Stromal cell of bone marrow (primary cell): ENCODE measurements around the gene PLA2G3.
"Not testable (repeated sequence)": the region's sequence is repeated elsewhere in the genome, so short reads cannot be mapped to it uniquely, and the experiment has no call there.

Experiments used
- DNase-seq: peaks from one replicate; pipeline ENCODE4 v3.0.0-alpha.2; 2012; ENCODE audit warnings: low read depth

The PLA2G3 gene

GRCh38 chr22:31099841-31100761 lies 40.2 kb downstream of the PLA2G3 start:
- no peak for DNase-seq

DNA sequence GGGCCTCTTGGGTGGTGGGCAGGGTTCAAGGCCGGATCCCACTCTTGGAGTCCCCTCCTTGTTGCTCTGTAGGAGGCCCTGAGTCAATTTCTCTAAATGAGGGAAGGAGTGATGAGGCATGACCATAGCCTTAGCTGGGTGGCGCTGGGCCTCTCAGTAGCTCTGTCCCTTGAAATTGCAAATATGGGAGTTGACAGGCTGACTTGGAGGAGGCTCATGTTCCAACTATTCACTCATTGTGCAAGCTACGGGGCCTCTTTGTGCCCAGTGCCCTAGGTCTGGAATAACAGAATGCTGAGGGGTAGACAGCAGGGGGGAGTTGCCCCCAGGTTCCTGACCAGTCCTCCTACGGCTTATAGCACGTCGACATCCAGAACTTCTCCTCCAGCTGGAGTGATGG lies 40.9 kb downstream of the PLA2G3 start:
- DNase-seq, result no peak

- no peak for DNase-seq
Measured at GRCh38 chr22:31098632-31099110, 41.6 kb downstream of the PLA2G3 start.

DNA sequence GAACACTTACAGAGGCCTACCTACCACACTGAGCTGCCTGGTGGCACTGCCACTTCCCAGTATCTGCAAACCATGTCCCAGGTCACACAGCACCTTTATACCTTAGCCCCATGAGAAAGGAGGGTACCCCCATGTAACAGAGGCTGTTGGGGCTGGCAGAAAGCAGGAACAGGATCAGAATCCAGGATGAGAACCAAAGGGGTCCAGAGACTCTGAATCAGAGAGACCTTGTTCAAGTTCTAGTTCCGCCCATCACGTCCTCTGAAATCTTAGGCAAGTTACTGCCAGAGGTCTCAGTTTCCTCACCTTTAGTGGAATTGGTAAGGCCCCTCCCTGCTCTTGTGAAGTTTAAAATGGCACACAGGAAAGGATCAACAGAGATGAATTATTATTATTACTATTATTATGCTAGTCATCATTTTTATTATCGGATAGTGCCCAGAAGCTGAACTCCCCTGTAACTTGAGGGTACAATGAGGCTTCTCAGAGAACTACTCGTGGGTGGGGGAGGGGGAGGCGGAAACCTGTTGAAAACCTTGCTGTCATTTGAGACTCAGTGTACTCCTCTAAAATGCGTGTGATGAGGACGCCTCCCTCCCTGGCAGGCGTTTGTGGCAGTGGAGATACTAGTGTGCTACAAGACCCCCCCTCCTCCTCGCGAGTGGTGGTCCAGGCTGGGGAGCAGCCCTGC lies 42.2 kb downstream of the PLA2G3 start:
- no peak for DNase-seq

- not testable (repeated sequence) for DNase-seq
Measured at GRCh38 chr22:31097539-31097938, 42.8 kb downstream of the PLA2G3 start.

GRCh38 chr22:31096657-31097279 lies 43.5 kb downstream of the PLA2G3 start:
- DNase-seq, result no peak

DNA sequence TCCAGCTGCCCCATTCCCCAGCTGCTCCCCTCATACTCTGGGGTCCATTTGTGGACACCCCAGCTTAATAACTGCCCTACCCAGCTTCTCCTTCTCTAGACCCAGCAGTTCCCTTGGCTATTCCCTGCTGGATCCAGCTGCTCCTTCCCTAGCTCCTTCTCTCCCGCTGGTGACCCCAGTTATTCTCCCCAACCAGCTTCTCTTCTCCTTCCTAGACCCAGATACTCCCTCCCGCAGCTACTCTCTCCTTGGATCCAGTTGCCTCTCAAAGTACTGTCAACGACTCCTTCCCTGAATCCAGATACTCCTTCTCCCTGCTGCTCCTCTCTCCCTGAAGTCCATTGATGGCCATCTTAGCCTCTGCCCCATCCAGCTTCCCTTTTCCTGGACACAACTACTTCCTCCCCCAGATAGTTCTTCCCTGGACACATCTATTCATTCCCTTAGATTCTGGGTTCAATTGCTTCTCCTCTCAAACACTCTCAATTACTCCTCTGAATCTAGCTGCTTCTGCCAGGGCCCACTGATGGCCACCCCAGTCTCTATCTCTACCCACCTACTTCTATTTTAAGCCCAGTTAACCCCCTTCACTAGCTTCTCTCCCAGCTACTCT lies 44.6 kb downstream of the PLA2G3 start:
- DNase-seq, result no peak

DNA sequence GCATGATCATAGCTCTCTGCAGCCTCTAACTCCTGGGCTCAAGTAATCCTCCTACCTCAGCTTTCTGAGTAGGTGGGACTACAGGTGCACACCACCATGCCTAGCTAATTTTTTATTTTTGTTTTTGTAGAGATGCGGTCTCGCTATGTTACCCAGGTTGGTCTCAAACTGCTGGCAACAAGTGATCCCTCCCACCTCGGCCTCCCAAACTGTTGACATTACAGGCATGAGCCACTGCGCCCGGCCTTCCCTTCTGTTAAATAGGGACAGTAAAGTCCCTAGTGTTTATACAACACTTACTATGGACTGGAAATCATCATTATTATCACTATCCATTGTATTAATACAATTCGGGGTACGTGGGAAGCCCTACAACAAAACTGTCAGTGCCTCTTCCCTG lies 45.6 kb downstream of the PLA2G3 start:
- no peak for DNase-seq

- DNase-seq, result no peak
Measured at GRCh38 chr22:31094021-31094551, 46.2 kb downstream of the PLA2G3 start.

DNA sequence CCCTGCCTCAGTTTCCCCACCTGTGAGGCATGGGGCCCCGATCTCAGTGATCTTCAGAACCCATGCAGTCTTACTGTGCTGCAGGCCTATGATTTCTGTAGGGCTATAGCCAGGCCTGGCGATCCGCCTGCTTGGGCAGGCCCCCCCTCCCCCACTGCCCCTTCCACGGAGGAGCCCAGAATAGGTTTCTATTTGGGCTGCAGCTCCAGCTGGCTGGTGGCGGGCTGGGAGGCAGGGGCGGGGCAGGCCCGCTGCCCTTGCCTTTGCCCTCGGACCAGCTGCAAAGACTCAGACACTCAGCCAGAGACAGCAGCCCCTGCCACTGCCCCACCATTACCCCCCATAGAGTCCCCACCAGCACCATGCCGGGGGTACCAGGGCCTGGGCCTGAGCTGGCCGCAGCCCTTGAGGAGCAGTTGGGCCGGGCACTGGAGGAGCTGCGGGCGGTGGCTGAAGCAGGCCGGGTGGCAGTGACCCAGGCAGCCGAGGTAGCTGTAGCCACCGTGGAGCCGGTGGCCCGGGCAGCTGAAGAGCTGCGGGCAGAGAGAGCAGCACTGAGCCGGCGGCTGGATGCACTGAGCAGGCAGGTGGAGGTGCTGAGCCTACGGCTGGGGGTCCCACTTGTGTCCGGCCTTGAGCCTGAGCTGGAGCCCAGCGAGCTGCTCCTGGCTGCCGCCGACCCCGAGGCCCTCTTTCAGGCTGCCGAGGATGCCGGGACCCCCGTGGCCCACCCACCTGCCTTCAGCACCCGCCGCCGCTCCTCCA lies 47.0 kb downstream of the PLA2G3 start:
- no peak for DNase-seq

- DNase-seq, result no peak
Measured at GRCh38 chr22:31092161-31092560, 48.1 kb downstream of the PLA2G3 start.

GRCh38 chr22:31091106-31091975 lies 49.0 kb downstream of the PLA2G3 start:
- no peak for DNase-seq

- no peak for DNase-seq
Measured at GRCh38 chr22:31090217-31091085, 49.9 kb downstream of the PLA2G3 start.

DNA sequence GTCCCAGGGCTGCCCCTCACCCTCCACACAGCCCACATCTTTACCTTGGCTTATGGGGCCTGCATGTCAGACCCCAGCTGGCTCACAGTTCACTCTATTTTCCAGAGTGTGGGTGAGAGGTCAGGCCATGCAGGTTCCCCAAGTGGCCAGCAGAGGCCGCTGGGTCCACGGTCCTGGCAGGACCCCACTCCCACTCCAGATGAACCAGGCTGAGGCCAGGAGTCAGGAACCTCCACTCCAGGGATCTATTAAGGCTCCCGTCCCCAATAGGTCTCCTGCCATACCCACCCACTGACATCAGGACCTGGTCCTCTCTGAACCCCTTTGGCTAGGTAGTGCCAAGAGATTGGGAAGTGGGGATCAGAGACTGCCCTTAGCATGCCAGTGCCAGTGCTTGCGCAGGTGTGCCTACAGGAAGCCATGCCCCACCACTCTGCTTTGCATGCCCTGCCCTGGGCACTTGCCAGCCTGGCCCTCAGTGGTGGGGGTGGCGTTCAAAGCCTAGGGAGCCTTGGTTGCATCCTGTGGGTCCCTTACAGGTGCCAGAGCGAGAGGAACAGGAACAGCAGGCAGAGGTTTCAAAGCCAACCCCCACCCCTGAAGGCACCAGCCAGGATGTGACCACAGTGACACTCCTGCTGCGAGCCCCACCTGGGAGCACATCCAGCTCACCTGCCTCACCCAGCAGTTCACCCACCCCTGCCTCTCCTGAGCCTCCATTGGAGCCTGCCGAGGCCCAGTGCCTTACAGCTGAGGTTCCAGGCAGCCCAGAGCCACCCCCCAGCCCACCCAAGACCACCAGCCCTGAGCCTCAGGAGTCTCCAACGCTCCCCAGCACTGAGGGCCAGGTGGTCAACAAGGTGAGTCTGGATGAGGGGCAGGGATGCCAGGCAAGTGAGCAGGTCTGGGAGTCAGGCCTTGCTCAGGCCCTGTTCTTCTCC lies 50.9 kb downstream of the PLA2G3 start:
- no peak for DNase-seq

GRCh38 chr22:31088233-31088986 lies 51.9 kb downstream of the PLA2G3 start:
- no peak for DNase-seq

- no peak for DNase-seq
Measured at GRCh38 chr22:31087744-31088215, 52.5 kb downstream of the PLA2G3 start.

DNA sequence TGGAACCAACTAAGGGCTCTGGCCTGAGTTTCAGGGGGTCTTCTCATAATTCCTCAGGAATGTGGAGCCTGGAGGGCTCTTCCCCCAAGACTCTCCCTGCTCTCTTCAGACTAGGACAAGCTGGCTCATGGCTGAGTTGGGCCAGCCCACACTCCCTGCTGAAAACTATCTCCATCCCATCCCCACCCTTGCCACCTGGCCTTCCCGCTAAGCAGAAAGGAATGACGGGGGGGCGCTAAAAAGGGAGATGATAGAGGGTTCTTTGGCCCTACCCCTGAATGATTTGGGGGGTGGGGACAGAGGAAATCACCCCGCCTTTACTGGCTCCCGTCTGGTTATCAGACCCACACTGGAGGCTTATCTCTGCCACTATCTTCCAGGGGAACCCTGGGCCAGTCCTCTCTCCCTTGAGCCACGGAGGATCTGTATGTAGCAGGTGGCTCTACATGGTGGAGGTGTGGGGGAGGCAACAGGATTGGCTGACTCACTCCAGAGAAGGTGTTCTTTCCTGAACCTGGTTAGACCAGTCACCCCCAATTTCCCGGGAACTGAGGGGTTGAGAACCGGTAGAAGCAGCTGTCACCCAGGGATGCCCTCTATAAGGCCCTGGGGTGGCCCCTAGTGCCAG lies 53.5 kb downstream of the PLA2G3 start:
- no peak for DNase-seq
